GM18499 (cell line): ENCODE measurements around the gene HTR3A.

ENCODE experiments used
- ATAC-seq: cut with Tn5 transposase; IDR thresholded peaks from one replicate; pipeline ENCODE4 v1.9.1; 2021; ENCODE audit warnings: moderate number of reproducible peaks; ENCODE audit not compliant: insufficient read depth, unreplicated experiment

HTR3A gene

DNA sequence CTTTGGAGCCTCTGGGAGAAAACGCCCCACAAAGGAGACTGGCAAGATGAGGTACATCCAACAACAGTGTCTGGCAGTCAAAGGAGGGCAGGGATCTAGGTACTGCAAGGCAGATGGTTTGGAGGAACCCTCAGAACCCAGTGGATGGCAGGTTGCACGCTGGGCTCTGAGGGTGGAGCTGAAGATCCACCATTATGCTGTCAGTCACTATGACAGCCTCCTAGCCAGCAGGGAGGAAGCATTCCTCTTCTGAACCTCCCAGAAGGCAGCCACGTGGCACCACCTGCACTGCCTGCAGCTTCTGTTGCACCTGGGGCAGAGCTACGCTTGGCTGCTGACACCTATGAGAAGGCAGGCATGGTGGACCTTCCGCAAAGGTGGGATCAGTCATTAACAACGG lies 40.2 kb downstream of the HTR3A start:
- ATAC-seq: no peak

DNA sequence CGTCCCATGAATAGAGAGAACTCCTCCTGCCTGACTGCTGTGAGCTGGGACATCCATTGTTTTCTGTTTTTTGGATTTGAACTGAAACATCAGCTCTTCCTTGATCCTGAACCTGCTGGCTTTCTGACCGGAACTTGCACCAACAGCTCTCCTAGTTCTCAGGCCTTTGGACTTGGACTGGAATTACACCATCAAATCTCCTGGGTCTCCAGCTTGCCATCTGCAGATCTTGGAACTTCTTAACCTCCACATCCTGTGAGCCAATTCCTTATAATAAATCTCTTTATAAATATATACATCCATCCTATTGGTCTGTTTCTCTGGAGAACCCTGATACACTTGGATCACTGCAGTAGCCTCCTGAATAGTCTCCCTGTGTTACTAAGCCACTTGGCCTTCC lies 42.1 kb downstream of the HTR3A start:
- no peak for ATAC-seq

DNA sequence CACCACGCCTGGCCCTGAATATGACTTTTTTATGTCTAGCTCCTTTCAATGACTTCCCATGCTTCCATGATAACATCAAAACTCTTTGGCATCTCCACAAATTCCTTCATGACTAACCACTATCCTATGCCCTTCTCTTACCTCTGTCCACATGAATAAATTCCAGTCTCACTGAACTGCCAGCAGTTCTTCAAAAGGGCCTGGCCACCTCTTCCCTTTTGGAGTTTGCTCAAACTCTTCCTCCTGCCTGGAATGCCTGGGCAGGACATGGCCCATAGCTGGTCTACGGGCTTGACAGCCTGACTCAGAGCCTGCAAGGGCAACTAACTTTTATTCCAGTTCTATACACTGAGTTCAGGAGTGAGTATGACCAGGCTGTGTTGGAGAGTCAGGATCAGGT lies 42.8 kb downstream of the HTR3A start:
- ATAC-seq: no peak

DNA sequence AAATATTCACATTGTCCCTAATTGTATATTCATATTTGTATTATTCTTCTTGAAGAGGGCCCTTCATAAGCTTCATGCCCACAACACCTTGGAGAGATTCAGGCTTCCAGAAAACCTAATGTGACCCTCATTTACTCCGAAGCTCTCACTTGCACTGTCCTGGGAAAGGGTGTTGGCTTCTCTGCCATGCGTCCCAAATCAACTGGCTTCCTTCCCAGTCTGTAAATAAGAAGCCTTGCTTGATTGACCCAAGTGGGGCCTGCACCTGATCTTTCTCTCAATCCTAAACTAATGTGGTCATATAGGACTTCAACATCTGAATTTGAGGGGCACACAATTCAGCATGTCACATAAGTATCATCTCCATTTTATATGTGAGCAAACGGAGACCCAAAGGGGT lies 44.1 kb downstream of the HTR3A start:
- no peak for ATAC-seq

DNA sequence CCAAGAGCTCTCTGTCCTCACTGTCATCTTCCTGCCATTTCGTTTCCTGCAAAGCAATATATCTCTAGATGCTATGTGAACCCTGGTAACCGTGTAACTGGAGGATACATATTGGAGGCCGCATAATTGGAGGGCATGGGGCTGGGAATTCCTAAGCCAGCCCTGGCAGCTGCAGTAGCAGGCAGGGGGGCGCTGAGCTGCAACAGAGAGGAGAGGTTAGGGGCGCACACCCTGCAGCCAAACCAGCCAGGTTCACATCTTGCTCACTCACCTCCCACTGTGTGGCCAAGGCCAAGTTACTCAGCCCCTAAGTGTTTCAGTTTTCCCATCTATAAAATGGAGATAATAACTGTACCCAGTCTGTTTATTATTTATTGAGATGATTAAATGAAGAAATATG lies 44.7 kb downstream of the HTR3A start:
- no peak for ATAC-seq

DNA sequence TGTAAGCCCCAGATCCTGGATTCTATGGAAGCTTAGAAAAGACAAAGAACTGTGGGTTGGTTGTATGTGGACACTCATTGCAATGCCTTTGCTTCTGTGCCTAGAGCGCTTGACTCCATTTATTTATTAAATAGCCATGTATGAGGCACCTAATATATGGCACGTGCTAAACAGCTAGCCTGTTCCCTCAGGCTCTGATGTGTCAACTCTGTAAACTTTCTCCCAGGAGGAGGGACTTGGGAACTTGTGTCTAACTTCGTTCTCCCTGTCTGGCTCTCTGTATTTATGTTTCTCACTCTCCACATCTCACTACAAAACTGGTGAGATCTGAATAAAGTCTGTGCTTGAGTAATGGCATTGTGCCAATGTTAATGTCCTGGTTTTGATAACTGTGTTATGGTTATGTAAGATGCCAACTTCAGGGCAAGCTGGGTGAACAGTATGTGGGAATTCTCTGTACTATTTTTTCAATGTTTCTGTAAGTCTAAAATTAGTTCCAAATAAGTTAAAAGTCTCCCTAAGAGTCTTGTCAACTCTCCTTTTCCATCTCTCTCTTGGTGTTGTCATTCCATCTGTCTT lies 50.5 kb downstream of the HTR3A start:
- ATAC-seq: no peak

DNA sequence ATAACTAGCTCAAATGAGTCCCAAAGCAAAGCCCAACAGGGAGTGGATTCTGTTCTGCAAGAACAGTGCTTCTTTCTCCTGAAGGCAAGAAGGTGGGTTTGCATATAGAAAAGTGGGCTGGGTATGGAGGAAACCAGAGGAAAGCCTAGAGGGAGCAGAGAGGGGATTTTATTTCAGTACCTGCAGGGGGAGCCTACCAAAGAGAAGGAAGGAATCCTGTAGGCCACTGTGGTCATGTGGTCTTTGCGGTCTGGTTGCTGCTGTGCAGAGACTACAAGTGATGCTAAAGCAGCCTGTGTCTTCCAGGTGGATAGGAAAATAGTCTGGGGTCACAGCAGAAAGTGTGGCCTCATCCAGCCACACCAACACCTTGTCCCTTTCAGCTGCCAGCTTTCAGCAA lies 51.4 kb downstream of the HTR3A start:
- no peak for ATAC-seq

DNA sequence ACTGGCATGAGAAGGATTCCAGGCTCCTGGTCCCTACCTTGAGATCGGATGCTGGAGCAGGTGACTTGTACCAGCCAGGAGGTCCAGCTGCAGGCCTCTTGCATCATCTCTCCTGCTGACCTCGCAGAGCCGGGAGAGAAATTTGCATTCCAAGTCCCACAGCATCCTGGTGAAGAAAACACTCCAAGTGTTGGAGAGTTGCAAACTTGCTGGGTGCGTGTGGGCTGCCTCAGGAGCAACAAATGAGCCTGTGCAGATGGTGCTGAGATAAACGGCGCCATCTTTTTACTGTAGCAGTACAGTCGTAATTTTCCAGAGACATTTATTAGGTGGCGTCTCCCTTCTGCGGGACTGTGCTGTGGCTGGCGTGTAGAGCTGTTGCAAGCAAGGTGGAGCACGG lies 52.5 kb downstream of the HTR3A start:
- ATAC-seq: no peak

DNA sequence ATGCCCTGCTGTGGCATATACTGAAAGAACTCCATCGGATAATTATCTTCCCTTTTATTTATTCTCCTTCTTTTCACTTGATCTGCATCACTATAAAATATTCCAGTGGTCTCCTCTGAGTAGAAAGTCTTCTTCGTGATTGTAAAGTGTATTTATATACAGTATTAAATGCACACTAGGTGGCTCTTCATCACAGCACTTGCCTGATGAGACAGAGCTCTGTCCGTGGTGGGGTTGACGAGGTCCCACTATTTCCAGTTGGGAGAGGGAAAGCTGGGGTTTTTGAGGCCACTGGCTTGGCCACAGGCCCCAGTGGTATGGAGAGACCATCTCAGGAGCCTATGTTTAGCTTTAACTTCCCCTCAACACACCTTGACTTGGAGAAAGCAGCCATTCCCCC lies 53.0 kb downstream of the HTR3A start:
- ATAC-seq: no peak

DNA sequence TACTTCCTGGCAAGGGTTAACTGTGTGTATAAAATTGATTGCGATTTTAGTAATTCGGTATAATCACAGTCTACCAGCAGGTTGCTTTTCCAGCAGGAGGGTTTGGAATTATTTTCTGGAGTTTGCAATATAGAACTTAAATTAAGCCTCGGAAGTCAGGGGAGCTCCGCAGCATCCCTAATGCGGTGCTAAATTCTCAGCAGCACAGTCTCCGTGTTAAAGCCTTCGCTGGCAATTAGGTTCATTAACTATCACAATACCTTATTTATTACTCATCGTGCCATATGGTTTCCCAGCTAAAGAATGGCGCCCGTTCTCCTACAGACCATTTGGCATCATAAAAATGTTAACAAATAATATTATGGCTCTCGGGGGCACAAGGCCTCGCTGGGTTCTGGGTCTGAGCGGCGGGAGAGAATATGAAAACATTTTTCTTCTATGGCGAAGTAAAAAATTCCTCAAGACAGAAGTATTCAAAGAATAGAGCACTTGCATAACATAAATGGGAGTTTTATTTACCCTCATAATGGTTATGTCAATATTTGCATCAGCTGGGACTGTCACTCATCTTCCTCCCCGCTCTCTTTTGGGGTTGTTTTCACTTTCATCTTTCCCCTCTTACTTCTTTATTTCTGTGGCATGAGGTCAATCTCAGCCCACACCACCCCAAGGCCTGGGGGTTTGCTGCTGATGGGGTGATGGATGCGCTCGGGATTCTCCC lies 56.5 kb downstream of the HTR3A start:
- ATAC-seq: no peak

DNA sequence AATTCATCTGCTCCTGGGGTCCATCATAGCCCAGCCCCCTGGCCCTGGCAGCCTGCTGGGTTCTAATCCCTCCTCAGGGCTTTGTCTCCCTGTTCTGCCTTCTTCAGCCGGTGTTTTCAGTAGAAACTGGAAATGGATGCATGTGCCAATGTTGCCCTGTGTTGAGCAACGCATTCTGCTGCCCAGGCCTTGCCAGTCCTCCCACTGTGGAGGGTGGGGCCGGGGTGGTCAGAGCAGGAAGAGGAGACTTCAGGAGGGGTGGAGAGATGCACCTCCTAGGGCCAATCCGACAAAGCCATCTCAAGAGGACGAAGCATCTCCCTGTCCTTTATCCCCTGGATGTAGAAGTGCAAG lies 57.0 kb downstream of the HTR3A start:
- no peak for ATAC-seq

DNA sequence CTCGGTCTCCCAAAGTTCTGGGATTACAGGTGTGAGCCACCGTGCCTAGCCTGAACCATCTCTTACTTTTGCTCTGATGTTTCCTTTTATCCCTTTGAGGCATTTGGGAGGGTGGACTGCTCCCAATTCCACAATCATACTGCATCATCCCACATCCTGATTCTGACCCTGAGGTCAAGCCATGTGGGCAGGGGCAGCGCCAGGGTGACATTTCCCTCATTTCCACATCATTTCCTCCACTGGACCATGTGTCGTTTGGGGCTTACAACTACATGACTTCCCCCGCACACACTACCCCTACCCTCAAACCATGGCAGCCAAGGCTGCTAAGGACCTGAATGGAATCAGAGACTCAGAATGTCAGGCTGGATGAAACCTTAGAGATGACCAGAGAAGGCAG lies 58.2 kb downstream of the HTR3A start:
- ATAC-seq: no peak

DNA sequence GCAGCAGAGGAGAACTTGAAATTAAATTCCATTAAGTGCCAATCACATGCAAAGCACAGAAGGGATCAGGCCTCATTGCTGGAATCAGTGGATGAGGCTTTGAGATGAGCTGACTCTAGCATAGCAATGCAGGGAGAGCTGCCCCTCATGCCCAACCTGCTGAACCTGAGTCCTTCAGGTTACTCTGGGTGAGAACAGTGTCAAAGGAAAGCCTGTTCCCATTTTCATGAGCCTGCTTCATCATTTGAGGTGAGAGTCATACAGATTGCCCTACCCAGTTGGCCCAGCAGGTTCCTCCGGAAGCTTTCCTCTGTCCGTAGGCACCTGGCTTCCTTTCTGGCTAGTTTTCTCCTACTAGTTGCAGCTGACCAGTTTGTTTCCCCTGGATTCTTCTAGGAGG lies 58.7 kb downstream of the HTR3A start:
- no peak for ATAC-seq

DNA sequence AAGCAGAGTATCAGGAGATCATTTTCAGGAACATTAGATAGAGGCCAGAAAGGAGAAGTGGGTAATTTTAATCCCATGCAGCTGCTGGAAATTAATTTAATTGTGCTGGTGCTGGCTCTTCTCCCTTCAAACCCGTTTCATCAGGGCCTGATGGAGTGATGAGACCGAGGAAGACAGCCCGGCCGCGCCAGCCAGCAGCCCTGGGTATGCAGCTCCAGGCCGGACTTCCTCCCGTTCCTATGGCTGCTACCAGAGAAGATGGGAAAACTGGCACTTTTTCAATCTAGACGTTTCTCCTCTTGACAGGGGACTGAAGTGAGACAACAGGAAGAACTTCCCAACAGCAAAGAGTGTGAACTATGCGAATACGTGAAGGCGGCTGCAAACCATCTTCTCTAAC lies 60.0 kb downstream of the HTR3A start:
- no peak for ATAC-seq

DNA sequence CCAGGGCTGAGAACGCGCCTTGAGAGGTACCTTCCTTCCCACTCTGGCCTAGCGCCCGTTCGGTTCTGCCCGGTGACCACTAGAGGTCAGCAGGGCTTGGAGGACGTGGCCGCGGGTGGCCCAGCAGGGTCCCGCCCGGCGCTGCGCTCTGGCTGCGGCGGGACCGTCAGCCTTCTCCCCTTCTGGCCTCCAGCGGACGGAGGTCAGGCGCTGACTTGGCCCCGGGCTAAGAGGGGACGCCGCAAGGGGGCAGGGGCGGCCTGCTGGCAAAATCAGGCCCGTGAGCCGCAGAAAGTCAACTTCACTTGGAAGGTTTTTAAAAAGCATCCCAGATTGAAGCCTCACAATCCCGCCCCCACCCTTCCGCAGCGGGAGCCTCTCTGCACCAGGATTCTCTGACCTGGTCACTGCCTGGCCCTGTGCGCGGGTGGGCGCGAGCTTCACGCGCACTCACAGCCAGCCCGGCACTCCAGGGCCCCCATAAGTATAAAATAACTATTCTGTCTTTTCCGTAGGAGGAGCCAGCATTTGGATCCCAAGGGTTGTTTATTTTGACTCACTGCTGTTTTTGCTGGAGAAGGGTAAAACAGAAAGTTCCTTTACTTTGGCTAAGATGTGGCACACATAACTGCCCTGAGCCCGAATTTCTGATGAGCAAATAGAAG lies 61.4 kb downstream of the HTR3A start:
- no peak for ATAC-seq

DNA sequence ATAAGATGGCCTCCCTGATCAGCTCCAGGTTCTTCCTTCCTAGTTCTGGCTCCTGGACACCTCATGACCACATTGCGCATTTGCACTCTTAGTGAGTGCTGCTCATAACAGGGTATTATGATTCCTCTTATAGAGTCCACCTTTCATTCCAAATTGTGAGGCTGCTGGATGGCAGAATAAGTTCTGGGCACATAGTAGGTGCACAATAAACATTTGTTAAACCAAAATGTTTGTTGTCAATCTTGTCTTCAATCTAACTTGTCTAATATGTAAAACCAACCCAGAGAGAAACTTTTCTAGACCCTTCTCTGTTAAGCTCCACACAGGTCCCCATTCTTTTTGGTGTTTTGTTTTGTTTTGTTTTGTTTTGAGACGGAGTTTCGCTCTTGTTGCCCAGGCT lies 62.0 kb downstream of the HTR3A start:
- ATAC-seq: no peak

DNA sequence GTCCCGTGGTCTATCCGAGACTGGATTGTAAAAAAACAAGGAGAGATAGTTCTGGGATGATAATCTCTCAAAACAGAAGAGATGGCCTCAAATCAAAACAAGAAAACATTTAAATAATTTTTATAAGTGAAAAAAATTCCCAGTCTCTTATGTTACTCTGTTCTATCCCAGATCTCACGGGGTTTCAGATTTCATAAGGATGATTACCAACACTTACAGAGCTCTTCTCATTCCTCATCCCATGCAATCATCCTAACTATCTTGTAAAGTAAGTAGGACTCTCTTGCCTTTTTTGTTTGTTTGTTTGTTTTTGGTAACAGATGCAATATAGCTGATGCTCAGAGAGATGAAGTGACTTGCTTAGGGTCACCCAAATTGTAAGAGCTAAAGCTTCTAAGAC lies 64.6 kb downstream of the HTR3A start:
- ATAC-seq: no peak
